GM21529 (cell line): ENCODE data around the gene ADIRF.
"Not testable (repeated sequence)": the region's sequence is repeated elsewhere in the genome, so short reads cannot be mapped to it uniquely, and the experiment has no call there.

Experiments
- ATAC-seq: cut with Tn5 transposase; IDR thresholded peaks from one replicate; pipeline ENCODE4 v1.9.1; 2021; ENCODE audit not compliant: unreplicated experiment

The ADIRF gene

DNA sequence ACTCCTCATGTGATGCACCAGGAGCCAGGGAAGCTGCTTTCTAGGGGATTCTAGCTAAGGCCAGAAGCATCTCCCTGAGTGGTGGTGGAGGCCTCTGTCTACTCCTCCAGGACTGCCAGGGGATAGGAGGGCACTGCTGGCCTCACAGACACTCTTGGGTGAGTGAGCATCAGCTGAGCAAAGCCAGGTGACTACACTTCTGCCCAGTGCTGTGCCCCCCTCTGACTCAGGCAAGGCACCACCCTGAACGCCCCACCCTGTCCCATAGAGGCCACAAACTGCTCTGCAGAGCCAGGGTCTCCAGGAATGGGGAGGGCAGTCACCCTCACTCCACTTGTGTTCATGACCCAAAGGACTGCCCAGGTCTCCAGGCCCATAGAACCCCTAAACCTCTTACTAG, 51.2 kb downstream of the ADIRF start:
- ATAC-seq, result not testable (repeated sequence)

- ATAC-seq, result not testable (repeated sequence)
Measured at GRCh38 chr10:87020056-87020455, 51.8 kb downstream of the ADIRF start, which contains the start of gene FAM25A. FAM25A (plus strand) TSS chr10:87020294; CDS start chr10:87020325, 31 bp downstream.
